SK-N-SH treated with all-trans-retinoic acid at 6 μM for 48 hours (cell line): ENCODE data around the gene PRSS3.
"Not testable (repeated sequence)": the region's sequence is repeated elsewhere in the genome, so short reads cannot be mapped to it uniquely, and the experiment has no call there.

Source experiments
- ATAC-seq: fragments of 200-7000 bp; cut with Tn5 transposase; 3 replicates; pipeline ENCODE4 v1.9.1; 2020; ENCODE audit warnings: mild to moderate bottlenecking, moderate library complexity
- ARNTL ChIP-seq: fragments of 450-650 bp; formaldehyde crosslinking; IDR thresholded peaks from 2 replicates; pipeline ENCODE4 v1.5.0; 2020; ENCODE audit warnings: low read depth, mild to moderate bottlenecking, moderate library complexity, borderline replicate concordance
- BACH2 ChIP-seq: fragments of 250-450 bp; sonication (Bioruptor Pico); IDR thresholded peaks from 2 replicates; pipeline ENCODE4 v1.9.0; 2021; ENCODE audit warnings: mild to moderate bottlenecking, borderline replicate concordance
- CSDC2 ChIP-seq: fragments of 250-450 bp; sonication (Bioruptor Pico); IDR thresholded peaks from 2 replicates; pipeline ENCODE4 v1.5.0; 2020; ENCODE audit warnings: mild to moderate bottlenecking, moderate library complexity
- ESRRG ChIP-seq: fragments of 250-450 bp; sonication (Bioruptor Pico); IDR thresholded peaks from 2 replicates; pipeline ENCODE4 v1.6.1; 2021; ENCODE audit warnings: mild to moderate bottlenecking
- ISL1 ChIP-seq: fragments of 250-450 bp; sonication (Bioruptor Pico); IDR thresholded peaks from 2 replicates; pipeline ENCODE4 v2.1.2; 2022; ENCODE audit warnings: mild to moderate bottlenecking, moderate library complexity
- PATZ1 ChIP-seq: fragments of 250-450 bp; sonication (Bioruptor Pico); IDR thresholded peaks from 2 replicates; pipeline ENCODE4 v1.8.0; 2020; ENCODE audit warnings: mild to moderate bottlenecking, moderate library complexity, borderline replicate concordance
- PPARA ChIP-seq: fragments of 250-450 bp; sonication (Bioruptor Pico); IDR thresholded peaks from 2 replicates; pipeline ENCODE4 v1.5.0; 2020; ENCODE audit warnings: mild to moderate bottlenecking, borderline replicate concordance
- RARB ChIP-seq: fragments of 250-450 bp; sonication (Bioruptor Pico); IDR thresholded peaks from 2 replicates; pipeline ENCODE4 v1.8.0; 2021; ENCODE audit warnings: mild to moderate bottlenecking, moderate library complexity
- TCF4 ChIP-seq: fragments of 250-450 bp; sonication (Bioruptor Pico); IDR thresholded peaks from 2 replicates; pipeline ENCODE4 v1.8.0; 2021; ENCODE audit warnings: mild to moderate bottlenecking, moderate library complexity, borderline replicate concordance
- TOX ChIP-seq: fragments of 250-450 bp; sonication (Bioruptor Pico); IDR thresholded peaks from 2 replicates; pipeline ENCODE4 v1.8.0; 2021; ENCODE audit warnings: mild to moderate bottlenecking, moderate library complexity, borderline replicate concordance
- ZC3H10 ChIP-seq: fragments of 250-450 bp; sonication (Bioruptor Pico); IDR thresholded peaks from 2 replicates; pipeline ENCODE4 v1.5.1; 2021; ENCODE audit warnings: mild to moderate bottlenecking, moderate library complexity
- ZFP30 ChIP-seq: fragments of 450-650 bp; formaldehyde crosslinking; IDR thresholded peaks from 2 replicates; pipeline ENCODE4 v1.5.0; 2022; ENCODE audit warnings: mild to moderate bottlenecking, moderate library complexity
- ZNF565 ChIP-seq: fragments of 450-650 bp; formaldehyde crosslinking; conservative IDR thresholded peaks from 2 replicates; pipeline ENCODE4 v1.5.0; 2020; ENCODE audit warnings: low read depth, mild to moderate bottlenecking, moderate library complexity
- ZNF70 ChIP-seq: fragments of 450-650 bp; formaldehyde crosslinking; IDR thresholded peaks from 2 replicates; pipeline ENCODE4 v1.5.0; 2020; ENCODE audit warnings: mild to moderate bottlenecking, moderate library complexity
- ZNF8 ChIP-seq: fragments of 450-650 bp; formaldehyde crosslinking; IDR thresholded peaks from 2 replicates; pipeline ENCODE4 v1.5.0; 2020; ENCODE audit warnings: mild to moderate bottlenecking, moderate library complexity
- TF ChIP-seq, protein P1 (sequence below): fragments of 250-450 bp; sonication (Bioruptor Pico); IDR thresholded peaks from 2 replicates; pipeline ENCODE4 v1.5.1; 2021; ENCODE audit warnings: mild to moderate bottlenecking, moderate library complexity
- TF ChIP-seq, protein P2 (sequence below): fragments of 250-450 bp; sonication (Bioruptor Pico); IDR thresholded peaks from 2 replicates; pipeline ENCODE4 v1.5.1; 2020; ENCODE audit warnings: low read depth, mild to moderate bottlenecking, moderate library complexity
- TF ChIP-seq, protein P3 (sequence below): fragments of 250-450 bp; sonication (Bioruptor Pico); IDR thresholded peaks from 2 replicates; pipeline ENCODE4 v1.5.0; 2020; ENCODE audit warnings: mild to moderate bottlenecking, moderate library complexity
- TF ChIP-seq, protein P4 (sequence below): fragments of 250-450 bp; sonication (Bioruptor Pico); IDR thresholded peaks from 2 replicates; pipeline ENCODE4 v1.8.0; 2021; ENCODE audit warnings: low read depth, mild to moderate bottlenecking, moderate library complexity, borderline replicate concordance

PRSS3 gene

DNA sequence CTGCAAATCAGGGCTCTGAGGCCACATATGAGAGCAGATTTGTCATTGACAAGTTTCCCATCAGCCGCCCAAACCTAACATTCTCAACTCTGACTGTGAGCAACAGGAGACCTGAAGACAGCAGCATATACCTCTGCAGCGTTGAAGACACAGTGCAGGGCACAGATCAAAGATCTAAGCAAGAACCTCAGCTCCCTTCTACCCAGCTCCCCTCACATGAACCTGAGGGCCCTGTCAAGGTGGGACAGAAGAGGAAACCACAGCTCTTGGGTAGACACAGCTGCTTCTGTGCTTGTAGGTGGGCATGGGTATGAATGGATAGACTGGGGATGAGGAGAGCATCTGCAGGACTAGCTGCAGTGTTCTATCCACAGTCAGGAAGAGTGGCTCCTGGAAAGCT lies 8.7 kb upstream of the PRSS3 start:
- no peak for TF ChIP-seq ZC3H10
- TF ChIP-seq, all 23 proteins: peak for 0
- ATAC-seq: no peak

DNA sequence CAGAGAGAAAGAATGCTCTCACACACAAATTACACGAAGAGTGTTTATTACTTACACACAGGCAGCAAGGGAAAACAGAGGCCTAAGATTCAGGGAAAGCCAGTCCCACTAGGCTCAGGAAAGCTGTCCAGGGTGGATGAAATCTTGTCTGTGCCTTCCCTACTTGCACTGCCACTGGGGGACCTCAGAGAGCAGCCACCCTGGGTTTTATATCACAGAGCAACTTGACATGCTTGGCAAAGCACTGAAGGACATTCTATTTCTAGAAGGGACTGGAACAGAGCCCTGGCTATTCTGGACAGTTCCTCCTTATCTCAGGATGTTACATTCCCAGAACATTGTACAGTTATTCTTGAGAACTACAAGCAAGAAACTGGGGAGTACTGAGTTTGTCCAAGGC lies 7.5 kb upstream of the PRSS3 start:
- no peak for ATAC-seq

GRCh38 chr9:33789429-33789828 lies 5.9 kb upstream of the PRSS3 start:
- ATAC-seq: not testable (repeated sequence)

More for the DNA sequence above, 7.5 kb upstream of the PRSS3 start:
- TF ChIP-seq ZNF565 (no peak), RARB (CRISPR knock-in tag) (no peak), ZFP30 (CRISPR knock-in tag) (no peak), ZNF8 (no peak), ESRRG (CRISPR knock-in tag) (no peak), TOX (CRISPR knock-in tag) (no peak), ZC3H10 (no peak), BACH2 (CRISPR knock-in tag) (no peak), ARNTL (CRISPR knock-in tag) (no peak), ISL1 (no peak)
- TF ChIP-seq, protein P1, sequence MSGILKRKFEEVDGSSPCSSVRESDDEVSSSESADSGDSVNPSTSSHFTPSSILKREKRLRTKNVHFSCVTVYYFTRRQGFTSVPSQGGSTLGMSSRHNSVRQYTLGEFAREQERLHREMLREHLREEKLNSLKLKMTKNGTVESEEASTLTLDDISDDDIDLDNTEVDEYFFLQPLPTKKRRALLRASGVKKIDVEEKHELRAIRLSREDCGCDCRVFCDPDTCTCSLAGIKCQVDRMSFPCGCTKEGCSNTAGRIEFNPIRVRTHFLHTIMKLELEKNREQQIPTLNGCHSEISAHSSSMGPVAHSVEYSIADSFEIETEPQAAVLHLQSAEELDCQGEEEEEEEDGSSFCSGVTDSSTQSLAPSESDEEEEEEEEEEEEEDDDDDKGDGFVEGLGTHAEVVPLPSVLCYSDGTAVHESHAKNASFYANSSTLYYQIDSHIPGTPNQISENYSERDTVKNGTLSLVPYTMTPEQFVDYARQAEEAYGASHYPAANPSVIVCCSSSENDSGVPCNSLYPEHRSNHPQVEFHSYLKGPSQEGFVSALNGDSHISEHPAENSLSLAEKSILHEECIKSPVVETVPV (CRISPR knock-in tag): no peak
- TF ChIP-seq, protein P2, sequence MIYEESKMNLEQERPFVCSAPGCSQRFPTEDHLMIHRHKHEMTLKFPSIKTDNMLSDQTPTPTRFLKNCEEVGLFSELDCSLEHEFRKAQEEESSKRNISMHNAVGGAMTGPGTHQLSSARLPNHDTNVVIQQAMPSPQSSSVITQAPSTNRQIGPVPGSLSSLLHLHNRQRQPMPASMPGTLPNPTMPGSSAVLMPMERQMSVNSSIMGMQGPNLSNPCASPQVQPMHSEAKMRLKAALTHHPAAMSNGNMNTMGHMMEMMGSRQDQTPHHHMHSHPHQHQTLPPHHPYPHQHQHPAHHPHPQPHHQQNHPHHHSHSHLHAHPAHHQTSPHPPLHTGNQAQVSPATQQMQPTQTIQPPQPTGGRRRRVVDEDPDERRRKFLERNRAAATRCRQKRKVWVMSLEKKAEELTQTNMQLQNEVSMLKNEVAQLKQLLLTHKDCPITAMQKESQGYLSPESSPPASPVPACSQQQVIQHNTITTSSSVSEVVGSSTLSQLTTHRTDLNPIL (CRISPR knock-in tag): no peak
- TF ChIP-seq, protein P3, sequence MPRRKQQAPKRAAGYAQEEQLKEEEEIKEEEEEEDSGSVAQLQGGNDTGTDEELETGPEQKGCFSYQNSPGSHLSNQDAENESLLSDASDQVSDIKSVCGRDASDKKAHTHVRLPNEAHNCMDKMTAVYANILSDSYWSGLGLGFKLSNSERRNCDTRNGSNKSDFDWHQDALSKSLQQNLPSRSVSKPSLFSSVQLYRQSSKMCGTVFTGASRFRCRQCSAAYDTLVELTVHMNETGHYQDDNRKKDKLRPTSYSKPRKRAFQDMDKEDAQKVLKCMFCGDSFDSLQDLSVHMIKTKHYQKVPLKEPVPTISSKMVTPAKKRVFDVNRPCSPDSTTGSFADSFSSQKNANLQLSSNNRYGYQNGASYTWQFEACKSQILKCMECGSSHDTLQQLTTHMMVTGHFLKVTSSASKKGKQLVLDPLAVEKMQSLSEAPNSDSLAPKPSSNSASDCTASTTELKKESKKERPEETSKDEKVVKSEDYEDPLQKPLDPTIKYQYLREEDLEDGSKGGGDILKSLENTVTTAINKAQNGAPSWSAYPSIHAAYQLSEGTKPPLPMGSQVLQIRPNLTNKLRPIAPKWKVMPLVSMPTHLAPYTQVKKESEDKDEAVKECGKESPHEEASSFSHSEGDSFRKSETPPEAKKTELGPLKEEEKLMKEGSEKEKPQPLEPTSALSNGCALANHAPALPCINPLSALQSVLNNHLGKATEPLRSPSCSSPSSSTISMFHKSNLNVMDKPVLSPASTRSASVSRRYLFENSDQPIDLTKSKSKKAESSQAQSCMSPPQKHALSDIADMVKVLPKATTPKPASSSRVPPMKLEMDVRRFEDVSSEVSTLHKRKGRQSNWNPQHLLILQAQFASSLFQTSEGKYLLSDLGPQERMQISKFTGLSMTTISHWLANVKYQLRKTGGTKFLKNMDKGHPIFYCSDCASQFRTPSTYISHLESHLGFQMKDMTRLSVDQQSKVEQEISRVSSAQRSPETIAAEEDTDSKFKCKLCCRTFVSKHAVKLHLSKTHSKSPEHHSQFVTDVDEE: no peak

- ATAC-seq: no peak
Measured at GRCh38 chr9:33791117-33791516, 4.2 kb upstream of the PRSS3 start.

GRCh38 chr9:33793496-33793895 lies 1.9 kb upstream of the PRSS3 start:
- not testable (repeated sequence) for ATAC-seq

More at GRCh38 chr9:33791117-33791516, 4.2 kb upstream of the PRSS3 start:
- TF ChIP-seq ZNF8: no peak
- TF ChIP-seq CSDC2 (CRISPR knock-in tag): no peak
- no peak for TF ChIP-seq PPARA (CRISPR knock-in tag)
- TF ChIP-seq ZNF565: no peak
- TF ChIP-seq TOX (CRISPR knock-in tag): no peak
- TF ChIP-seq ZNF70 (CRISPR knock-in tag): no peak
- TF ChIP-seq, protein P4, sequence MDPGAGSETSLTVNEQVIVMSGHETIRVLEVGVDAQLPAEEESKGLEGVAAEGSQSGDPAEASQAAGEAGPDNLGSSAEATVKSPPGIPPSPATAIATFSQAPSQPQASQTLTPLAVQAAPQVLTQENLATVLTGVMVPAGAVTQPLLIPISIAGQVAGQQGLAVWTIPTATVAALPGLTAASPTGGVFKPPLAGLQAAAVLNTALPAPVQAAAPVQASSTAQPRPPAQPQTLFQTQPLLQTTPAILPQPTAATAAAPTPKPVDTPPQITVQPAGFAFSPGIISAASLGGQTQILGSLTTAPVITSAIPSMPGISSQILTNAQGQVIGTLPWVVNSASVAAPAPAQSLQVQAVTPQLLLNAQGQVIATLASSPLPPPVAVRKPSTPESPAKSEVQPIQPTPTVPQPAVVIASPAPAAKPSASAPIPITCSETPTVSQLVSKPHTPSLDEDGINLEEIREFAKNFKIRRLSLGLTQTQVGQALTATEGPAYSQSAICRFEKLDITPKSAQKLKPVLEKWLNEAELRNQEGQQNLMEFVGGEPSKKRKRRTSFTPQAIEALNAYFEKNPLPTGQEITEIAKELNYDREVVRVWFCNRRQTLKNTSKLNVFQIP: no peak
- TF ChIP-seq, protein P3: no peak
- no peak for TF ChIP-seq PATZ1 (CRISPR knock-in tag)
- TF ChIP-seq ESRRG (CRISPR knock-in tag): no peak
- no peak for TF ChIP-seq ZC3H10
- no peak for TF ChIP-seq TCF4 (CRISPR knock-in tag)
